GM21529 (cell line): Measurements from ENCODE around the gene GDPD5.

Experiments
- ATAC-seq: cut with Tn5 transposase; IDR thresholded peaks from one replicate; pipeline ENCODE4 v1.9.1; 2021; ENCODE audit not compliant: unreplicated experiment

Gene GDPD5

DNA sequence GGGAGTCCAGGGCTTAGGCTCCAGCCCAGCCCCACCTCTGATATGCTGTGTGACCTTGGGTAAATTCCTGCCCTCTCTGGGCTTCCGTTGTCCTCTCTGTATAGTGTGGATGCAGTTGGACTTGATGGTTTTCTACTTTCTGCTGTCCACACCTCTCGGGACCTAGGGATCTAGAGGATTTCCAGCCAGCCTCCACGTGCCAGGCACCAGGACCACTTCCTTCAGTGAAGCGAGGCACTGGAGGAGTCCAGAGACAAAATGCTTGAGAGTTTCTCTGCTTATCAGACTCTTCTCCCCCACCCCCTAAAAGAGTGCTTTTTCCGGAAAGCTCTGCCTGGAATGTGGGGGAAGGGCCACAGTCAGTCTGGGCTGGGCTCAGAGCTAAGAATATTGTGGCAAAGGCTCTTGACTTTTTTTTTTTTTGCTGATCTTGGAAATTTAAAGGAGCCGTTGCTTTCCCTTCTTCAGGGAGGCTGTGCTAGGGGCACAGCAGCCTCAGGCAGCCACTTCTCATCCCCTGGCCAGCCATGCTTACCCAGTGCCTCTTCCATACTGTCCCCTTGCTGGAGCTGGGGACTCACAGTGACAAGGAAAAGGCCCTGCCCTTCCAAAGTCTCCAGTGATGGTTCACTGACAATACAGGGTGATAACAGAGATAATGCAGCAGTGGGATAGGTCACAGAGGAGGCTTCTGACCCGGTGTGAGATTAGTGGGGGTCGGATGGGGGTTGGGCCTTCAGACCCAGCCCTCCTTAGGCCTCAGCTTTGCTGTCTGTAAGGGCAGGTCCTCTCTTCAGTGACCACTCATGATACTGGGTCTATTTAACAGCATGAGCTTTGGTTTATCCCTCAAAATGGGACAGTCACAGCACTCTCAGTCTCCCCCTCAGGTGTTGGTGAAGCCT lies 33.5 kb upstream of the GDPD5 start:
- no peak for ATAC-seq

DNA sequence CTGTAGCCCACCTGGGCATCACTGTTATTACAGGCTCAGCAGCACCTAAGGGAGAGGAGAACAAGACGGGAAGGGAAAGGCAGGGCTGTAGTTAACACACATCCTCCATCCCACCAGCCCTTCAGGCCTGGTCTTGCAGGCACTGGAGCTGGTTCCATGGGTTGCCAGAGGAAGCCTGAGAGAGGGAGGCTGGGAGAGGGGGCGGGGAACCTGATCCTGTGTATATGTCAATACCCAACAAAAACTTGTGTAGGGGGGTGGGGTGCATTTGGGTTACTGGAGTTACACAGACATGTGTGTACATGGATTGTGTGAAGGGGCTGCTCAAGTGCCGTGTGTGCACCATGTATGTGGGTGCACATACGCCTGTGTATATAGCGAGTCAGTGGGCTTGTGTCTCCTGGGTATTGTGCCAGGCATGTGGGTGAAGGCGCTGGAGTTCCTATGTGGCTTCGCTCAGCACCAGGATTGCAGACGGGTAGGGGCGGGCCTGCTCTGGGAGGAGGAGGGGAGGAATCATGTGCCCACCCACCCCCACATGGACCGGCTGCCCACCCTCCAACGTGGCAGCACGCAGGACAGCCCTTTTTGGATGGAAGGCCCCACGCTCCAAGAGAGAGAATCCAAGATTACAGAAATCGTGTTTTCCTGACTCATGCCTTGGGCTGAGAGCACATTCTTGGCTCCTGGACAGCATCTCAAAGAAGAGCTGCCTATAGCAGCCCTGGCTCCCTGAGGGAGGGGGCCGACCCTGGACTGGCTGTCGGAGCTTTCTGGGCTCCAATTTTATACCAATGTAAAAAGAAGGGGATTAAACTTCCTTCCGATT lies 32.1 kb upstream of the GDPD5 start:
- ATAC-seq = no peak

DNA sequence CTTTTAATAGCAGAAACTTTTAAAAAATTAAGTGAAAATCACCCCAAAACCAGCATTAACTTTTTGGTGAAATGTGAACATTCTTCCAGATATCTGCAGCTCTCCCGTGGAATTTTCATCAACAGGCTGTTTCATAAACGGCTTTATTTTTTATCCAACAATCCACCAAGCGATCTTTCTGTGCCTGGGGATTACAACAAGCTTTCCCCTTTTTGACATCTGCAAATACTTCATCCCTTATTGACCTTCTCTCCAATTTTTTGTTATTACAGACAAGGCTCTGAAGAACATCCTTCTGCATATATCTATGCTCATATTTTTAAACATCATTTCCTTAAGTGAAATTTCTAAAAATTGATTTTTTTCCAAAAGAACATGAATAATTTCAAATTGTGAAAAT lies 30.5 kb upstream of the GDPD5 start:
- ATAC-seq = no peak

DNA sequence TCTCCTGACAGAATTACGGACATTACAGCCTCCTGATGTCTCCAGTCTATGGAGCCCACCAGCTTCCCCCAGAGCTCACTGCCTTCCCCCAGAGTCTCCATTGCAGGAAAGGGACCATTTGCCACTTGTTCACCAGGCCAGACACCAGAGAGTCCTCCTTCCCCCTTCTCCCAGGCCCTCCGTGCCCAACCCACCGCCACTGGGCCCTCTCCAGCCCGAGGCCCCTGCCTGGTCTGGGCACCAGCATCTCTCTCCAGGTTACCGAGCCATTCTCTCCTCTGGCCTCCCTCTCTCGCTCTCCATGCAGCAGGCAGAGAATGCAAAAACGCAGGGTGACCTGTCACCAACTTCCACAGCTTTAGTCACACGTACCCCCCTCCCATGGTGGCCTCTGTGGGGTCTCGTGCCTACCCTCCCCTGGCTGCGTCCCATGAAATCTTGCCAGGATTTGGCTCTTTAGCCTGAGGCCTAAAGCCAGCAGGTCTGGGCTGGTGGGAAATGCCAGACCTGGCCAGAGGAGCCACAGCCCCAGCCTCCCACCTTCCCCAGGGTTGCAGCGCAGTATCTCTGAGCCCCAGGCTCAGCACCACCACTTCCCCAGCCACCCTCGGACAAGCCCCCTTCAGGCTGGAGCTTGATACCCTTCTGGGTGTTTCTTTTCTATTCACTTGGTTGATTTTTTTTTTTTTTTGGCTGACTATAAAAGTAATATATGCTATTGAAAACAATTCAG lies 29.5 kb upstream of the GDPD5 start:
- no peak for ATAC-seq

DNA sequence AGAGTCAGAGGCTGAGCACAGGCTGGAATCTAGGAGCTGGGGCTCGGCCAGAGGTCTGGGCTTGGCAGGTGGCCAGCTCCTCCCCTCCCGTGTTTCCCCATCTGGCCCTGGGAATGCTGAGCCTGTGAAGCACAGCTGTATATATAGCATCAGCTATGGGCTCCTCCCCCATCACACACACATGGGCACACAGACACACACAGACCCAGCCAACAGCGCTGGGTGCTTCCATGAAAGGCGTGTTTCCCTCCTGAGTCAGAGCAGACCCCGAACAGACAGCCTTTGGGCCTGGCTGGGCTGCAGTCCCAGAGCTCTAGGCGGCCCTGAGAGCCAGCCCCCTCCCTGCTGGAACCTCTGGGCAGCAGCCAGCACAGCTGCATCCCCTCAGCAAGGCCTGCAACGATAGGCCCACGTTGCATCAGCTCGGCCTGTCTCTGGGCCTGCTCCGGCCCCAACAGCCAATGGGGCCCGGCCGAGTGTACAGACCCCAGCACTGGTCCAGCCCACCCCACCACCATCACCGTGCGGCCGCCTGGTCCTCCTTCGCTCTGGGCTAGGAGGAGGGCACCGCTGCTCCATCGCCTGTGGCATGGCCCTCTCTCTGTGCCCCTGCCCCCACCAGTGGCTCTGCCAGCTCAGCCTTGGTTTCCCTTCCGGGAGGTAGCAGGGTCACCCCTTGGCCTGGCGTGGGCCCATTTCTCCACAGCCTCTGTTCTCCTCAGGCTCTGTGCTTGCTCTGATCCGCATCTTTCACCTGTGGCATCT lies 28.7 kb upstream of the GDPD5 start:
- no peak for ATAC-seq

DNA sequence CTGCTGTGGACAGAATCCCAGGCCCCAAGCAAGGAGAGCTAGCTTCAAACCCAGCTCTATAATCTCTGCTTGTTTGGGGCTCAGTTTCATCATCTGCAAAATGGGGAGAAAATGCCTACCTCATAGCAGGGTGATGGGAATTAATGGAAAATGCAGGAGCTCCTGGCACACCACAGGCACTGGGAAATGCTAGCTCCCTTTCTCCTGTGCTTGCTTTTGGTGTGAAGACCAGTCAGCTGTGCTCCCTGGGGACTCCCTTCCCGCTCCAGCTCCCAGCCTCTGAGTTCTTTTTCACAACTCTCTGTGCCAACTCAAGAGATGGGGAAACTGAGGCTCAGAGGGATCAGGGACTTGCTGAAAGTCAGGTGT lies 28.1 kb upstream of the GDPD5 start:
- ATAC-seq = no peak

DNA sequence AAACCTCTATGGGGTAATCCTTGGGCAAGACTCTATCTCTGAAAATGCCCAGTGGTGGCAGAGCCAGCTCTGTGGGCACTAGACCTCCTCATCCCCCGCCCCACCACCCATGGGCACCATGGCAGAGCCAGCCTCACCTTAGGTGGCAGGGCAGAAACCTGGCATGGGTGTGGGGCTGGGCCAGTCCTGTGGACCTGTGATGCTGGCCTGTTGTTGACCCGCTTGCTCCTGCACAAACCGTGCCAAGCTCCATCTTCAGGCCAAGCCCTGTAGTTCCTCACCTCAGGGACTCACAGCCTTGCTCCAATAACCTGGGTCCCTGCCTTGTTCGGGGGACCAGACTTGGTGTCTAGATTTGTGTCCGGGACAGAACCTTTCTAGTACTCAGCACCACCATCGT lies 27.4 kb upstream of the GDPD5 start:
- ATAC-seq = no peak

DNA sequence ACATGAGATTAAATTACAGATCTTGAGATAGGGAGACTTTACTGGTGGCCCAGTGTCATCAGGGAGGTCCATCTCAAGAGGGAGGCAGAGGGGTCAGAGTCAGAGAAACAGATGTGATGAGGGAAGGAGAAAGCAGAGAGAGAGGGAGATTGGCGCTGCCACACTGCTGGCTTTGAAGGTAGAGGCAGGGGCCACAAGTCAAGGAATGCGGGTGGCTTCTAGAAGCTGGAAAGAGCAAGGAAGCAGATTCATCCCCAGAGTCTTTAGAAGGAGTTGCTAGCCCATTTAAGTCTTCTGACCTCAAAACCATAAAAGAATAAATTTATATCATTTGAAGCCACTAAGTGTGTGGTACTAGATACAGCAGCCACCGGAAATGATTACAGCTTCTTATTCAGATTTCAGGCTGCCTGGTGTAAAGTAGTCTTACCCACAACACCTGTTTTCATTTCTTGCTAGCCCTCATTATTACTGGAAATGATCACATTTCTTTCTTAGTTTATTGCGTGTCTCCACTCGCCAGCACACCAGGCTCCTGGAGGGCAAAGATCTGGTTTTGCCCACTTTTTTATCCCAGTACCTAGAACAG lies 23.7 kb upstream of the GDPD5 start:
- ATAC-seq = no peak

DNA sequence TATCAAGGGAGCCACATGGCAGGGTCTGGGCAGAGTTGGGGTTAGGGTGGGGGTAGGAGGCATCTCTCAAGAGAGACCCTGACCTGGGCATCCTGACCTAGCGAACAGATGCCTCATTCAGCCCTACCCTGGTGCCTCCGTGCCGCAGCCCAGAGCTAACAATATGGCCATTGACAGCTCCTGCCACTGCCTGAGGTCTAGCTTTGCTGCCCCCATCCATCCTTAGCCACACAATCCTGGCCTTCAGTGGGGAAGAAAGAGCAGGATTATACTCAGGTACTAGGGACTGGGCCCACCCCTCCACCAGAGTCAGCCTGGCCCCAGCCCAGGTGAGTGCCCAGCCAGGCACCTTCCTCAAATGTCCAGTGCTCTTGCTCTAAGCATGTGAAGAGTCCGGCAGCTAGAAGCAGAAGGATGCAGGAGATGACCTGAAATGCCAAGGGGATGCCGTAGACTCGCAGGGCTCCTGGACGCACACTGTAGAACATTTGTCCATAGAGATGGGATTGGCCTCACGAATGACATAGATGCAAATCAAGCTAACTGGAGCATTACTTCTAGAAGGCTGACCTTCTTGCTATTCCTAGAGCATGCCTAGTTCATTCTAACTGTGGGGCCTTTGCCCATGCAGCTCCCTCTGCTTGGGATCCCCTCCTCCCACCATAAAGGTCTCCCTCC lies 23.0 kb upstream of the GDPD5 start:
- no peak for ATAC-seq

DNA sequence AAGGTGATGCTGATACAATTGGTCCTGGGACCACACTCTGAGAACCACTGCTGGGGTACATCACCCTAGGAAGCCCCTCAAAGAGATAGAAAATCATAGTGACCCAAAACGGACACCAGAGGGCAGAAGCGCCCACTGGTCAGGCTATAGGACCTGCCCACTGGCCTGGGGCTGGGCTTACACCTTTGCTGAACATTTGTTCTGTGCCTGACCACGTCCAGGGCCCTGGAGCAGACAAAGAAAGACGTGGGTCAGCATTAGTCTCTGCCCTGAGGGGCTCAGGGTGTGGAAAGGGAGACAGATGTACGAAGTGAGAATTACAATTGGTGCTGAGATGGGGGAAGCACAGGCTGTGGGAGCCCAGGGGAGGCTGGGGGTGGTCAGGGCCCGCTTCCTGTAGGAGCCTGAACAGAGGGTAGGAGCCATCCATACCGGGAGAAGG lies 21.9 kb upstream of the GDPD5 start:
- ATAC-seq = no peak

DNA sequence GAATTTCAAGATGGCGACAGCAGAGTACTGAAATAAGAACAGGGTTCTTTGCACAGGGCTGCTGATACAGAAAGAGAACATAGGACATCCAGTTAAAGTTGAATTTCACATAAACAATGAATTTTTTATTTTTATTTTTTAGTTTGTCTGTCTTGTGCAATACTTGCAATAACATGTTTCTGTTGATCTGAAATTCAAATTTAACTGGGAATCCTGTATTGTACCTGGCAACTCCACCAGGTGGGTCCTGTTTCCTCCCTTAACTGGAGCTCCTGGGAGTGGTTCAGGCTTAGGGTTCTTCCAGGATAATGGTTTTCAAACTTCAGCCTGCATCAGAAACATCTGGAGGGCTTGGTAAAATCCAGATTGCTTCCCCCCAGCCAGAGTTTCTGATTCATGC lies 21.4 kb upstream of the GDPD5 start:
- ATAC-seq = no peak

DNA sequence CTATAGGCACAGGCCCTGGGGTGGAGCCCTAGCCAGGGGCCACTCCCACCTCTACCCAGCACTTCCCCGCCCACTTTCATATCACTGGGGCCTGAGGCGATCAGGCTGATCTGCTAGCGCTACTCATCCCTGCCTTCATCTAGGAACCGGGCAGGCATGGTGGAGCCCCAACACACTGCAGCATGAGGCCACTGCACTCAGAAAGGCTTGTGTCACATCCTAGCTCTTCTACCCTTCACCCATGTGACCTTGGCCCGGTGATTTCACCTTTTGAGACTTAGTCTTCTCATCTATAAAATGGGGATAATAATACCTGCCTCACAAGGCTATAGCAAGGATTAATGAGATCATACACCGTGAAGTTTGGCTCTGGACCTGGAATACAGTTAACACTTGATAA lies 18.1 kb upstream of the GDPD5 start:
- no peak for ATAC-seq

DNA sequence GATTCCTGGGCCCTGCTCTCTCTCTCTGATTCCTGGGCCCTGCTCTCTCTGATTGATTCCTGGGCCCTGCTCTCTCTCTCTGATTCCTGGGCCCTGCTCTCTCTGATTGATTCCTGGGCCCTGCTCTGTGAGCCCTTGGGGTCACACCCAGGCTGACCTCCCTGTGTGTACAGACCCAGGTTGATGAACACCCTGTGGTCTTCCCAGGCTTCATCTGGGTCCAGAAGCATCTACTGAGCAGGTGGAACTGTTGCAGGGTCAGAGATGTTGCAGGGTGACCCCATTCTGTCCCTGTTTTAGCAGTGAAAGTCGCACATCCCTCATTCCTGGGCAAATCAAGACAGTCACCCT lies 16.3 kb upstream of the GDPD5 start:
- no peak for ATAC-seq

DNA sequence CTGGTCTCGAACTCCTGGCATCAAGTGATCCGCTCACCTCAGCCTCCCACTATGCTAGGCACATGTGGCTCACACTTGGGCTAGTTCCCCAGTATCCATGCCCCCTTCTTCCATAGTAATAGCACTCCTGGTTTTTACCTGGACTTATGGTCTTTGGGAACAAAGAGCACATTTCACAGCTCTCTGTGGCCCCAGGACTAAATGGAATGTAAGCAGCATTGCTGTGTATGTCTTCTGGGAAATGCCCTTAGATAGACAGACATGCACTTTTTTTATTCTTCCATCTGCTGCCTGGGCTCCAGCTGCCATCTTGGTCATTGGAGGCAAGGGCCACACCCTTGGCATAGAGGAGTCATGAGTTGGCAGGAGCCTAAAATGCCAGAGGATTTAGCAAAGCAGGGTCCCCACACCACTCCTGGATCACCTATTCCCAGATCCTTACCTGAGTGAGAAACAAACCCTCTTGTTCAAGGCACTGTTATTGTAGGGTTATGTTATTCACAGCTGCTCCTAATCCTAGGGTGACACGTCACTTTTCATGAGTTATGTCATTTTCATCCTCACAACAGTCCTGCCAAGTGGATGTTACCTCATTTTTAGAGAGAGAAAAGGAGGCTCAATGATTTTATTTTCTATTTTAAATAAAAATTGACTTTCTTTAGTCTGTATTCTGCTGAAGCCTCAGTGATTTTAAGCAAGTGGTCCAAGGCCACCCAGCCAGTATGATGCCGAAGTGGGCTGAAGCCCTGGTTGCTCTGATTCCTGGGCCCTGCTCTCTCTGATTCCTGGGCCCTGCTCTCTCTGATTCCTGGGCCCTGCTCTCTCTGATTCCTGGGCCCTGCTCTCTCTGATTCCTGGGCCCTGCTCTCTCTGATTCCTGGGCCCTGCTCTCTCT lies 15.7 kb upstream of the GDPD5 start:
- ATAC-seq = no peak

DNA sequence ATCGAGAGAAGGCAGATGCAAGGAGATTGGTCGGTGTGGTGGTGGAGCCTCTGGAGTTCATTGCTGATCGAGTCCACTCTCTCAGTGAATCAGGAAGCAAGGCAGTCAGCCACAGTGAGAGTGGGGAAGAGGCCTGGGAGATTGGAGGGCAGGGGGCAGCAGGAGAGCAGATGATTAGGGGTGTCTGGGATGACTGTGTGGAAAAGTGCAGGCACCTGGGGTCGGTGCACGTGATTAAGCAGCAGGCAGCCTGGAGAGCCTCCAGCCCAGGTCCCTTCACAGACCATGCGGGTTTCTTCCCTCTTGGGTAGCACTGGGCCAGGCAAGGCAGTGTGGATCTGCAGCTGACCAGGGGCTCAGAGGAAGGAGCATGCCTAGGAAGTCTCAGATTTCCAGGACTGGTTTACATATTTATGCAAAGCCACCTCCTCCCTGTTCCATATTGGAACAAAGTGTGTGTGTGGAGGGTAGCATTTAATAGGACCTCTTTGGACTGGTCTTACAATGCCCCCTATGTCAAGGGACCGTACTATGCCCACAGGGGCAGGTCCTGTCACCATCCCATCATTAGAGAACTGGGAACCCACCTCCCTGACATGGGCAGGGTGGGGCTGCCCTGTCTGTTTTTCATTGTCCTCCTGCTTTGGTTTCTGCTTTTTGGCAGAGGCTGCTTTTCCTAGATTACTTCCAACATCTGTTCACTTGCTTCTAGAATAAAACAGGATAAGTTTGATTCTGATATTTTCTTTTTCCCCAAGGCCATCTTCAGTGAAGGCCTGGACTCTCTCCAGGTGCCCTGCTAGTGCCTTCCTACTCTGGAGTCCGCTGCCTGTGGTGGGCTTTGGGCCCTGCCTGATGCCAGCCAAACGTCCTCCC lies 14.0 kb upstream of the GDPD5 start:
- ATAC-seq = no peak

DNA sequence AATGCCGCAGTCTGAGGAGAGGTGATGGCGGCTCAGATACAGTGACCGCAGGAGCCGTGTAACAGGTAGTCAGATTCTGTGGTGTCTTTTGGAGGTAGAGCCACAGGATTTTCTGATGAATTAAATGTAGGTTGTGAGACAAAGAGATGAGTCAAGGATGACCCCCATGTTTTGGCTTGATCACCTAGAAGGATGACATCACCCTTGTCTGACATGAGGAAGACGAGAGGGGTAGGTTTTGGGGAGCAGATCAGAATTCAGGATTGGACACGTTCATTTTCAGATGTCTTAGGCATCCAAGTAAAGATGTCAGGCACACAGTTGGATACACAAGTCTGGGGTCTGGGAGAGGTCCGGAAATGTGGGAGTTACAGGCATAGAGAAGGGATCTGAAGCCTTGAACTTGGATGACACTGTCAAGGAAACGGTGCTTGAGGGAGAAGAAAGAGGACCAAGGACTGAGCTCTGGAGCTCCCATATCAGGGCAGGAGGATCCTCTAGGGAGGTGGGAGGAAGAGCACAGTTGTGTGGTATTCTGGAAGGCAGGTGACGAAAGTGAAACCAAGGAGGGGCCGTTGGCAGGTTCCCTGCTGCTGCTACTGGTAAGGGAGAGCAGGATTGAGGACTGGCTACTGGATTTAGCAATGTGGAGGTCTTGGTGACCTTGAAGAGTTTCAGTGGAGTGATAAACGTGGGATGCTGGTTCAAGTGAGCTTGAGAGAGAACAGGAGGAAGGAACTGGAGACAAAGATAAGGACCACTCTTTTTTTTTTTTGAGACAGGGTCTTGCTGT lies 12.6 kb upstream of the GDPD5 start:
- ATAC-seq = no peak

DNA sequence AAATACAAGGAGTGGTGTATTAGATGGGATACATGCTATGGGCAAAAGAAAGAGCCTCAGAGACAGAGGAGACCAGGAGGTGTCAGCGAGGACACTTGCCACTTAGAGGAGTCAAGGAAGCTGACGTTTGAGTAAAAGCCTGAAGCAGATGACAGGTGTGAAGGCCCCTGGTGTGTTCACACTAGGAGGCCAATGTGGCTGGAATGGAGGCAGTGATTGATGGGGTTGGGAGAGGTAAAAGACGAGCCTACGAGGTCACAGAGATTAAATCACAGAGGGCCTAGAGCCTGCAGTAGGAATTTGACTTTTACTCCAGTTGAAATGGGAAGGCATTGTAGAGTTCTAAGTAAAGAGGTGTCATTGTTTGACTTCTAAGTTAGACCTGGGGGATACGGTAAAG lies 12.0 kb upstream of the GDPD5 start:
- no peak for ATAC-seq
